OCI-LY1 (cell line): Measurements from ENCODE around the gene PDE5A.

Experiments
- H2AFZ ChIP-seq: fragments of 200-600 bp; sonication (generic), shearing (Covaris generic); 2 replicates; pipeline ENCODE4 v1.6.0; 2014; ENCODE audit warnings: antibody characterized with exemption, mild to moderate bottlenecking, low read length
- H3F3A ChIP-seq: fragments of 200-600 bp; sonication (generic), shearing (Covaris generic); 2 replicates; pipeline ENCODE4 v1.6.0; 2014; ENCODE audit warnings: mild to moderate bottlenecking, antibody characterized with exemption, low read length, moderate library complexity; ENCODE audit not compliant: insufficient read depth
- H3K27ac ChIP-seq: fragments of 200-600 bp; sonication (generic); 2 replicates; pipeline ENCODE4 v1.5.1; 2014; ENCODE audit warnings: low read length, mixed run types, mild to moderate bottlenecking, low read depth; ENCODE audit not compliant: poor library complexity, severe bottlenecking
- H3K27me3 ChIP-seq: fragments of 200-600 bp; sonication (generic); 2 replicates; pipeline ENCODE4 v1.6.0; 2014; ENCODE audit warnings: antibody characterized with exemption, mild to moderate bottlenecking, low read length, moderate library complexity; ENCODE audit not compliant: insufficient read depth
- H3K36me3 ChIP-seq: fragments of 200-600 bp; sonication (generic); 2 replicates; pipeline ENCODE4 v1.6.1; 2014; ENCODE audit warnings: mild to moderate bottlenecking, antibody characterized with exemption, low read length, moderate library complexity, mixed read lengths; ENCODE audit not compliant: insufficient read depth
- H3K4me1 ChIP-seq: fragments of 200-600 bp; sonication (generic); 2 replicates; pipeline ENCODE4 v1.5.1; 2014; ENCODE audit warnings: mild to moderate bottlenecking, low read length, moderate library complexity; ENCODE audit not compliant: insufficient read depth, severe bottlenecking
- H3K4me2 ChIP-seq: fragments of 200-600 bp; sonication (generic), shearing (Covaris generic); 2 replicates; pipeline ENCODE4 v1.6.1; 2014; ENCODE audit warnings: low read length
- H3K4me3 ChIP-seq: fragments of 200-600 bp; sonication (generic); 2 replicates; pipeline ENCODE4 v1.5.1; 2014; ENCODE audit warnings: low read length, low read depth, mild to moderate bottlenecking, mixed read lengths; ENCODE audit not compliant: poor library complexity, severe bottlenecking
- H3K79me2 ChIP-seq: fragments of 200-600 bp; shearing (Covaris generic); 2 replicates; pipeline ENCODE4 v1.6.1; 2016; ENCODE audit warnings: mixed run types, low read length, mixed read lengths; ENCODE audit not compliant: insufficient read depth
- H3K9ac ChIP-seq: fragments of 200-600 bp; sonication (generic), shearing (Covaris generic); 2 replicates; pipeline ENCODE4 v1.6.1; 2014; ENCODE audit warnings: mild to moderate bottlenecking, low read length, mixed read lengths
- H3K9me2 ChIP-seq: fragments of 200-600 bp; sonication (generic), shearing (Covaris generic); 2 replicates; pipeline ENCODE4 v1.6.1; 2014; ENCODE audit warnings: low read depth, mild to moderate bottlenecking, low read length, mixed read lengths
- H3K9me3 ChIP-seq: fragments of 200-600 bp; shearing (Covaris generic); 2 replicates; pipeline ENCODE4 v1.6.1; 2014; ENCODE audit warnings: low read length, mixed read lengths
- H4K20me1 ChIP-seq: fragments of 200-600 bp; sonication (generic), shearing (Covaris generic); 2 replicates; pipeline ENCODE4 v1.6.0; 2016; ENCODE audit warnings: mild to moderate bottlenecking, low read length; ENCODE audit not compliant: insufficient read depth
- EZH2 ChIP-seq: fragments of 200-600 bp; sonication (generic), shearing (Covaris generic); IDR thresholded peaks from 2 replicates; pipeline ENCODE4 v1.8.0; 2017; ENCODE audit warnings: borderline replicate concordance, mixed run types, mild to moderate bottlenecking, antibody characterized with exemption, low read length, moderate library complexity, mixed read lengths
- TF ChIP-seq, protein P1 (sequence below): fragments of 200-600 bp; sonication (generic), shearing (Covaris generic); IDR thresholded peaks from 2 replicates; pipeline ENCODE4 v1.5.1; 2017; ENCODE audit warnings: mild to moderate bottlenecking, antibody characterized with exemption, low read length, moderate library complexity, mixed read lengths

PDE5A gene

DNA sequence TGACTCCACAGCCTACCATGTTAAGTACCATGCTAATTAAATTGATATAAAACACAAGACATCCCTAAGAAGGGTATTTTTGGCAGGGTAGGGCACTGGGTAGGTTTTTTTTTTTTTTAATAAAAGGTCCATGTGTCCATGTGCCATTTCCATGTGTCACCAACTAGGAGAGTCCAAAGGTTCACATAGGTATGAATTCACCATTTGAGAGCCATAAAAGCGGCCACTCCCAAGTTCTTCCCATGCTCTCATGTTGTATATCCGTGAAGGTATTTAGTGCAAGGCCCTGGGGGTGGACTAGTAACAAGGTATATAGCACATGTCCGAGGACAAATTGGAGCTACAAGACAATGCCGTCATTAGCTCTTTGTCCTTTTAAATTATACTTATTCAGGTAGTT lies 107.3 kb downstream of the PDE5A start:
- H3K4me3 ChIP-seq, result no peak overlapping the region
- H3K9me3 ChIP-seq, result no peaks in the 10 kb centered on the region
- no peak overlapping the region for H3K27ac ChIP-seq
- no peak for TF ChIP-seq EZH2
- TF ChIP-seq, protein P1, sequence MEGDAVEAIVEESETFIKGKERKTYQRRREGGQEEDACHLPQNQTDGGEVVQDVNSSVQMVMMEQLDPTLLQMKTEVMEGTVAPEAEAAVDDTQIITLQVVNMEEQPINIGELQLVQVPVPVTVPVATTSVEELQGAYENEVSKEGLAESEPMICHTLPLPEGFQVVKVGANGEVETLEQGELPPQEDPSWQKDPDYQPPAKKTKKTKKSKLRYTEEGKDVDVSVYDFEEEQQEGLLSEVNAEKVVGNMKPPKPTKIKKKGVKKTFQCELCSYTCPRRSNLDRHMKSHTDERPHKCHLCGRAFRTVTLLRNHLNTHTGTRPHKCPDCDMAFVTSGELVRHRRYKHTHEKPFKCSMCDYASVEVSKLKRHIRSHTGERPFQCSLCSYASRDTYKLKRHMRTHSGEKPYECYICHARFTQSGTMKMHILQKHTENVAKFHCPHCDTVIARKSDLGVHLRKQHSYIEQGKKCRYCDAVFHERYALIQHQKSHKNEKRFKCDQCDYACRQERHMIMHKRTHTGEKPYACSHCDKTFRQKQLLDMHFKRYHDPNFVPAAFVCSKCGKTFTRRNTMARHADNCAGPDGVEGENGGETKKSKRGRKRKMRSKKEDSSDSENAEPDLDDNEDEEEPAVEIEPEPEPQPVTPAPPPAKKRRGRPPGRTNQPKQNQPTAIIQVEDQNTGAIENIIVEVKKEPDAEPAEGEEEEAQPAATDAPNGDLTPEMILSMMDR, result no peak
- no peak overlapping the region for H3K9ac ChIP-seq
- H3F3A ChIP-seq, result no peaks in the 10 kb centered on the region
- H3K4me1 ChIP-seq, result no peaks in the 10 kb centered on the region
- H3K4me2 ChIP-seq, result no peak overlapping the region
- no peaks in the 10 kb centered on the region for H3K9me2 ChIP-seq
- no peaks in the 10 kb centered on the region for H3K27me3 ChIP-seq
- H2AFZ ChIP-seq, result no peak overlapping the region
- peaks cover 18% of the 10 kb centered on the region; the same call in 1 of the 2 replicates for H3K36me3 ChIP-seq
- H3K79me2 ChIP-seq, result no peaks in the 10 kb centered on the region
- H4K20me1 ChIP-seq, result no peaks in the 10 kb centered on the region

DNA sequence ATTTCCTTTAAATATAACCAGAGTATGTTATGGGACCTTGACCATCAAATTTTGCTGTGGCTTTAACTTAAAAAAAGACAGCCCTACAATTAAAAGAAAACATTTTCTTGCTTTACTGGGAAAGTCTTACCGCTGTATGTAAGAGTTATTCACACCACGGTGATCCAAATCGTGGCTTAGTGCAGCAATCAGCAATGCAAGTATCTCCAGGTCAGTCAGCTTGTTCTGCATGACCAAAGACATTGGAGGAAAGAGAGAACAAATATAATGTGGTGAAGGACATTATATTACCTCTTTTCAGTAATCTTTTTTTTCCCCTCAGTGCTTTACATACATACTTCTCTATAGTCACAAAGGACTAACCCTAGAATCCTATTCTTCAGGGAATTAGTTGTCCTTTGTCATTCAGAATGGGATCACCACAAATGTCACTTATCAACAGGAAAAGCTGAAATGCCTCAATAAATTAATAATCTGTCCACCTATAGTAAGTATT lies 109.6 kb downstream of the PDE5A start:
- no peaks in the 10 kb centered on the region for H4K20me1 ChIP-seq
- H3K36me3 ChIP-seq, result peaks cover 28% of the 10 kb centered on the region; the same call in 1 of the 2 replicates
- H2AFZ ChIP-seq, result no peak overlapping the region
- H3K9ac ChIP-seq, result no peak overlapping the region
- no peak overlapping the region for H3K4me3 ChIP-seq
- H3K9me3 ChIP-seq, result no peaks in the 10 kb centered on the region
- no peaks in the 10 kb centered on the region for H3K4me1 ChIP-seq
- TF ChIP-seq, protein P1, result no peak
- H3K27ac ChIP-seq, result no peak overlapping the region
- no peaks in the 10 kb centered on the region for H3K27me3 ChIP-seq
- no peaks in the 10 kb centered on the region for H3F3A ChIP-seq
- H3K4me2 ChIP-seq, result no peak overlapping the region
- no peaks in the 10 kb centered on the region for H3K79me2 ChIP-seq
- H3K9me2 ChIP-seq, result no peaks in the 10 kb centered on the region

DNA sequence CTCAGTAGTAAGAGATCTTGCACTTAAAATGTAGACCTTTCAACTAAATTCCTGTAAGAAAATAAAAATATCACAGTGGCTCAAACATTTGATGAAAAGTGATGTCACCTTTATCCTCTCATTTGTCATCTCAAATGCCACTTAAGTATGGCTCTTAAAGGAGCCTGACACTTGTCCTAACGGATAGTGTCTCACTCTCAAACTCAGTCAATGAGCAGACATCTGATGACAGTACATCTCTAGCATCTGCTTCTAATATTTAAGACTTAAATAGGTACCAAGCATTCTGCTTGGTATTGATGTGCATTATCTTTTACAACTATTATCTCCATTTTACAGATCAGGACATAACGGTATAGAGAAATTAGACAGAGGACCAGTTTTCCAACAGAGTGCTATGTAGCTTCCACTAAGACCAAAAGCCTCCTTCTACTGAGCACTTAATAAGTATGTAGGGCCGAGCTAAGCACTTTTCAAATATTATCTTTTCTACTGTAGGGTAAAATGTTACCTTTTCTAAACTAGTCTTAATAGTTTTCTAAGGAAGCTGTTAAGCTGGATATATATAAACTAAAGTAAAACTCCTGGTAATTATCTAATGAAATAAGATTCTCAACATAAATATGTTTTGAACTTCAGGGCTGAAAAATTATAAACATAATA lies 110.2 kb downstream of the PDE5A start:
- Histone ChIP-seq H3K27me3 (no peaks in the 10 kb centered on the region), H4K20me1 (no peaks in the 10 kb centered on the region), H3K9me3 (no peaks in the 10 kb centered on the region), H3F3A (no peaks in the 10 kb centered on the region), H3K4me2 (no peak overlapping the region), H3K27ac (no peak overlapping the region), H3K36me3 (peaks cover 32% of the 10 kb centered on the region; the same call in 1 of the 2 replicates), H3K4me3 (no peak overlapping the region), H3K9me2 (no peaks in the 10 kb centered on the region), H3K79me2 (no peaks in the 10 kb centered on the region), H3K4me1 (no peaks in the 10 kb centered on the region), H2AFZ (no peak overlapping the region), H3K9ac (no peak overlapping the region)
- TF ChIP-seq EZH2, result no peak
- TF ChIP-seq, protein P1, result no peak
